ENCODE measurements around the gene MPZL1.

Gene MPZL1

GRCh38 chr1:167695756-167696561 is 25.8 kb upstream of the MPZL1 start:
- DNase-seq: no peak

- no peak for DNase-seq
Observed at GRCh38 chr1:167697667-167698141, 24.1 kb upstream of the MPZL1 start.

- no peak for DNase-seq
Observed at GRCh38 chr1:167698313-167698712, 23.5 kb upstream of the MPZL1 start.

GRCh38 chr1:167701510-167701909 is 20.3 kb upstream of the MPZL1 start:
- no peak for DNase-seq

GRCh38 chr1:167703557-167703956 is 18.2 kb upstream of the MPZL1 start:
- DNase-seq: no peak

GRCh38 chr1:167704715-167705114 is 17.1 kb upstream of the MPZL1 start:
- DNase-seq: no peak

- no peak for DNase-seq
Observed at GRCh38 chr1:167705250-167705649, 16.5 kb upstream of the MPZL1 start.

- DNase-seq: no peak
Observed at GRCh38 chr1:167706363-167706762, 15.4 kb upstream of the MPZL1 start.

- DNase-seq: no peak
Observed at GRCh38 chr1:167706931-167707877, 14.6 kb upstream of the MPZL1 start.

GRCh38 chr1:167707942-167708341 is 13.8 kb upstream of the MPZL1 start:
- no peak for DNase-seq

GRCh38 chr1:167708940-167709389 is 12.8 kb upstream of the MPZL1 start:
- no peak for DNase-seq

GRCh38 chr1:167710836-167711235 is 10.9 kb upstream of the MPZL1 start:
- DNase-seq: no peak

- no peak for DNase-seq
Observed at GRCh38 chr1:167711797-167712196, 10.0 kb upstream of the MPZL1 start.

- DNase-seq: peak; percentile 47
Observed at GRCh38 chr1:167713330-167714081, 8.3 kb upstream of the MPZL1 start.

- DNase-seq: no peak
Observed at GRCh38 chr1:167714098-167714438, 7.7 kb upstream of the MPZL1 start.

- peak; percentile 85 for DNase-seq
Observed at GRCh38 chr1:167714439-167715156, 7.2 kb upstream of the MPZL1 start.

- peak; percentile 81 for DNase-seq
Observed at GRCh38 chr1:167715157-167715999, 6.4 kb upstream of the MPZL1 start.

- DNase-seq: no peak
Observed at GRCh38 chr1:167716000-167716271, 5.8 kb upstream of the MPZL1 start.

- no peak for DNase-seq
Observed at GRCh38 chr1:167717351-167717750, 4.4 kb upstream of the MPZL1 start.

- DNase-seq: no peak
Observed at GRCh38 chr1:167718914-167719691, 2.7 kb upstream of the MPZL1 start.

Data from NCI-H146 (cell line).